IMR-90 (cell line): ENCODE results near the gene DIP2C. TPM values are rescaled to one million over a fixed set of nuclear protein-coding genes. Genes with fewer than 3 reads are reported as not detected.

Experiments
- ATAC-seq: fragments of 200-7000 bp; cut with Tn5 transposase; 2 replicates; pipeline ENCODE4 v1.9.1; 2020; ENCODE audit warnings: low read depth, mild to moderate bottlenecking, moderate library complexity
- BruUV-seq: library from RNA; stranded (reverse); fragments of 400-500 nt; replicated peaks from 2 replicates; lab custom pipeline; 2021; lab: Mats Ljungman, UMichigan
- CTCF ChIA-PET: fragments of 300-600 bp; formaldehyde crosslinking; extraction: SDS; loops from one replicate; lab custom pipeline; 2021; ENCODE audit warnings: antibody characterized with exemption; lab: Yijun Ruan, JAX
- POLR2A ChIA-PET: fragments of 300-600 bp; sonication (Branson Sonifier 250); formaldehyde crosslinking; loops from one replicate; lab custom pipeline; 2022; ENCODE audit warnings: antibody characterized with exemption; ENCODE audit not compliant: unreplicated experiment; lab: Charles Lee
- DNase-seq: peaks from one replicate; pipeline ENCODE4 v3.0.0; 2013
- H2AFZ ChIP-seq: replicated peaks from 2 replicates; pipeline ENCODE3; 2013; ENCODE audit warnings: low read length, mild to moderate bottlenecking; ENCODE audit not compliant: poor library complexity
- H2AK5ac ChIP-seq: 2 replicates; pipeline ENCODE4 v1.6.1; 2013; ENCODE audit warnings: low read depth, low read length, inconsistent platforms
- H2AK9ac ChIP-seq: replicated peaks from 2 replicates; pipeline ENCODE3; 2013; ENCODE audit warnings: mild to moderate bottlenecking, low read depth, low read length, moderate library complexity; ENCODE audit not compliant: poor library complexity
- H2BK120ac ChIP-seq: 2 replicates; pipeline ENCODE4 v1.6.1; 2013; ENCODE audit warnings: low read depth, low read length, inconsistent platforms
- H2BK15ac ChIP-seq: 3 replicates; pipeline ENCODE4 v1.6.1; 2013; ENCODE audit warnings: low read depth, low read length, inconsistent platforms
- H2BK20ac ChIP-seq: 2 replicates; pipeline ENCODE4 v1.6.1; 2013; ENCODE audit warnings: low read depth, mild to moderate bottlenecking, inconsistent platforms, low read length, moderate library complexity
- H2BK5ac ChIP-seq: 2 replicates; pipeline ENCODE4 v1.6.1; 2013; ENCODE audit warnings: mild to moderate bottlenecking, low read depth, low read length, inconsistent platforms; ENCODE audit not compliant: poor library complexity, severe bottlenecking
- H3K14ac ChIP-seq: replicated peaks from 2 replicates; pipeline ENCODE4 v1.6.1; 2013; ENCODE audit warnings: low read depth, low read length, inconsistent platforms
- H3K18ac ChIP-seq: 2 replicates; pipeline ENCODE4 v1.6.1; 2013; ENCODE audit warnings: low read depth, low read length, control low read depth
- H3K23ac ChIP-seq: 2 replicates; pipeline ENCODE4 v1.6.1; 2013; ENCODE audit warnings: low read depth, low read length, inconsistent platforms
- H3K27ac ChIP-seq: 2 replicates; pipeline ENCODE4 v1.5.1; 2013; ENCODE audit warnings: mild to moderate bottlenecking, control low read depth, low read length; ENCODE audit not compliant: insufficient read depth
- H3K27me3 ChIP-seq: 2 replicates; pipeline ENCODE4 v1.6.1; 2013; ENCODE audit warnings: low read length; ENCODE audit not compliant: control insufficient read depth, insufficient read depth
- H3K36me3 ChIP-seq: 2 replicates; pipeline ENCODE4 v1.6.1; 2013; ENCODE audit warnings: low read length, mixed read lengths; ENCODE audit not compliant: control insufficient read depth, insufficient read depth
- H3K4ac ChIP-seq: 2 replicates; pipeline ENCODE4 v1.6.1; 2013; ENCODE audit warnings: low read depth, low read length, inconsistent platforms
- H3K4me1 ChIP-seq: 2 replicates; pipeline ENCODE4 v1.6.1; 2013; ENCODE audit warnings: low read length, mixed read lengths; ENCODE audit not compliant: control insufficient read depth, insufficient read depth
- H3K4me2 ChIP-seq: 2 replicates; pipeline ENCODE4 v1.6.1; 2013; ENCODE audit warnings: low read depth, mild to moderate bottlenecking, control low read depth, low read length, moderate library complexity
- H3K4me3 ChIP-seq: 2 replicates; pipeline ENCODE4 v1.5.1; 2013; ENCODE audit warnings: low read depth, mild to moderate bottlenecking, control low read depth, low read length, moderate library complexity; ENCODE audit not compliant: insufficient read depth
- H3K56ac ChIP-seq: 2 replicates; pipeline ENCODE4 v1.6.1; 2013; ENCODE audit warnings: low read length, inconsistent platforms; ENCODE audit not compliant: insufficient read depth; ENCODE audit errors: extremely low read depth
- H3K79me1 ChIP-seq, 2 experiments: 2 replicates each; pipeline ENCODE4 v1.6.1; 2013; ENCODE audit warnings: low read length in 2 of 2, inconsistent platforms in 1 of 2, low read depth in 1 of 2
- H3K9ac ChIP-seq: 2 replicates; pipeline ENCODE4 v1.6.1; 2013; ENCODE audit warnings: low read depth, low read length, control low read depth
- H3K9me1 ChIP-seq: 2 replicates; pipeline ENCODE4 v1.6.1; 2013; ENCODE audit warnings: low read length, inconsistent platforms; ENCODE audit not compliant: insufficient read depth
- H3K9me3 ChIP-seq: 2 replicates; pipeline ENCODE4 v1.6.1; 2013; ENCODE audit warnings: low read length; ENCODE audit not compliant: control insufficient read depth, insufficient read depth
- H4K20me1 ChIP-seq: 2 replicates; pipeline ENCODE4 v1.6.1; 2013; ENCODE audit warnings: low read length, inconsistent platforms; ENCODE audit not compliant: insufficient read depth
- H4K5ac ChIP-seq: 2 replicates; pipeline ENCODE4 v1.6.1; 2013; ENCODE audit warnings: mild to moderate bottlenecking, low read depth, low read length, control low read depth
- H4K8ac ChIP-seq, 2 experiments: 2 replicates each; pipeline ENCODE4 v1.6.1; 2013; ENCODE audit warnings: low read depth in 2 of 2, low read length in 2 of 2, control low read depth in 1 of 2, inconsistent platforms in 1 of 2
- H4K91ac ChIP-seq: 2 replicates; pipeline ENCODE4 v1.6.1; 2013; ENCODE audit warnings: low read depth, low read length, inconsistent platforms; ENCODE audit not compliant: insufficient read depth
- ELK1 ChIP-seq: fragments of 150-350 bp; IDR thresholded peaks from 2 replicates; pipeline ENCODE4 v1.6.1; 2016; ENCODE audit warnings: low read depth, mild to moderate bottlenecking, low read length, moderate library complexity, borderline replicate concordance
- FOS ChIP-seq: fragments of 150-350 bp; IDR thresholded peaks from 2 replicates; pipeline ENCODE4 v1.6.1; 2016; ENCODE audit warnings: low read depth, low read length
- MAZ ChIP-seq: IDR thresholded peaks from 2 replicates; pipeline ENCODE4 v1.6.1; 2012; ENCODE audit warnings: low read depth, mild to moderate bottlenecking, low read length, improper control_type of control experiment, moderate library complexity, borderline replicate concordance
- MXI1 ChIP-seq: IDR thresholded peaks from 2 replicates; pipeline ENCODE4 v1.6.1; 2012; ENCODE audit warnings: low read depth, mild to moderate bottlenecking, low read length, moderate library complexity, borderline replicate concordance
- NFE2L2 ChIP-seq: fragments of 150-350 bp; IDR thresholded peaks from 2 replicates; pipeline ENCODE4 v1.6.1; 2016; ENCODE audit warnings: low read depth, mild to moderate bottlenecking, low read length
- RCOR1 ChIP-seq: IDR thresholded peaks from 2 replicates; pipeline ENCODE4 v1.6.1; 2012; ENCODE audit warnings: mild to moderate bottlenecking, low read length, improper control_type of control experiment; ENCODE audit not compliant: insufficient replicate concordance
- SMC3 ChIP-seq: fragments of 150-350 bp; IDR thresholded peaks from 2 replicates; pipeline ENCODE4 v1.6.1; 2016; ENCODE audit warnings: low read depth, mild to moderate bottlenecking, antibody characterized with exemption, low read length, moderate library complexity
- WGBS, 2 experiments: methylation state at CpG; one replicate each; pipeline versions ENCODE4 v1.1.5 to v1.1.7; 2013; ENCODE audit warnings: missing lambda C conversion rate in 2 of 2; ENCODE audit not compliant: insufficient read length in 1 of 2; ENCODE audit errors: extremely low coverage in 2 of 2; 5-methylcytosine and 5-hydroxymethylcytosine counted together
- dilution Hi-C: fragments of 300-500 bp; cut with HindIII; formaldehyde crosslinking; loops from one replicate; pipeline ENCODE4 v1.14.3; 2018; ENCODE audit warnings: low sequenced_read_pairs; ENCODE audit not compliant: unreplicated experiment
- in situ Hi-C: fragments of 300-500 bp; cut with MboI; formaldehyde crosslinking; loops from 3 replicates; pipeline ENCODE4 v1.14.3; 2019; ENCODE audit warnings: low sequenced_read_pairs, inconsistent platforms, mixed read lengths
- intact Hi-C: fragments of 100-400 bp; cut with micrococcal nuclease; formaldehyde crosslinking; loops from 2 replicates; pipeline ENCODE4 v1.10.0; 2022
- polyA plus RNA-seq, 3 experiments: library from polyadenylated mRNA; depleted of rRNA; stranded (reverse); fragments of >200 nt; gene quantifications; 2 replicates each; pipeline ENCODE4 v1.2.3, GENCODE V29; 2012; ENCODE audit warnings: low replicate concordance in 1 of 3
- total RNA-seq: library from RNA; depleted of rRNA; stranded (reverse); fragments of >200 nt; gene quantifications from 2 replicates; pipeline ENCODE4 v1.2.3, GENCODE V29; 2012
- TF ChIP-seq, protein P1 (sequence below): conservative IDR thresholded peaks from 2 replicates; pipeline ENCODE4 v1.5.1; 2012; ENCODE audit warnings: mild to moderate bottlenecking, low read depth, low read length, improper control_type of control experiment

The DIP2C gene
- total and polyA plus RNA-seq, 2 of the 4 experiments (the other 2 are of a cell fraction) = 8.6 to 17.3 TPM

DNA sequence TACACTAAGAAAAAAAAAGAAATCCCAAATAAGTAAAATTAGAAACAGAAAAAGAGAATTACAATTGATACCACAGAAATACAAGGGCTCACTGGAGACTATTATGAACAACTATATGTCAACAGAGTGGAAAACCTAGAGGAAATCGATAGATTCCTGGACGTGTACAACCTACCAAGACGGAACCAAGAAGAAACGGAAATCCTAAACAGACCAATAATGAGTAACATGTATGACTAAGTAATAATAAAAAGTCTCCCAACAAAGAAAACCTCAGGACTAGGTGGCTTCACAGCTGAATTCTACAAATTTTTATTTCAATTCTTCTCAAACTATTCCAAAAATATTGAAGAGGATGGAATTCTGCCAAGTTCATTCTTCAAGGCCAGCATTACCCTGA is 13.9 kb downstream of the DIP2C start:
- intact Hi-C loops (no loop called here), dilution Hi-C loops (no loop called here), in situ Hi-C loops (loop anchor here (25.0 kb wide), 1 partner anchor 163 kb away; no protein-coding TSS in a partner anchor)
- Histone ChIP-seq H3K18ac (no peak overlapping the region), H2AFZ (no peak overlapping the region), H3K4me3 (no peak overlapping the region), H3K9me1 (peaks cover 6% of the 10 kb centered on the region), H2AK5ac (no peak overlapping the region), H3K4me1 (peaks cover 7% of the 10 kb centered on the region), H3K9ac (no peak overlapping the region), H3K9me3 (no peaks in the 10 kb centered on the region), H4K91ac (no peak overlapping the region), H3K27ac (no peak overlapping the region), H3K27me3 (no peaks in the 10 kb centered on the region), H2AK9ac (no peak overlapping the region), H2BK20ac (no peak overlapping the region), H2BK15ac (no peak overlapping the region), H2BK5ac (no peak overlapping the region), H3K36me3 (no peaks in the 10 kb centered on the region), H3K14ac (no peak overlapping the region), H3K79me1 (peaks cover 16 to 57% of the 10 kb centered on the region in 2 experiments; a peak in 3 of 4 replicates), H3K4me2 (no peak overlapping the region), H3K4ac (no peak overlapping the region), H2BK120ac (no peak overlapping the region), H4K5ac (no peak overlapping the region), H4K8ac (no peak overlapping the region), H3K23ac (no peak overlapping the region), H4K20me1 (peaks cover 71% of the 10 kb centered on the region), H3K56ac (no peak overlapping the region)
- ATAC-seq (no peak), DNase-seq (no peak)
- CTCF ChIA-PET = no interaction called here
- BruUV-seq = no TSS peak
- POLR2A ChIA-PET = no interaction called here
- TF ChIP-seq SMC3 (no peak), MAZ (no peak), ELK1 (no peak), RCOR1 (no peak), MXI1 (no peak), NFE2L2 (no peak), FOS (no peak)
- TF ChIP-seq, protein P1, sequence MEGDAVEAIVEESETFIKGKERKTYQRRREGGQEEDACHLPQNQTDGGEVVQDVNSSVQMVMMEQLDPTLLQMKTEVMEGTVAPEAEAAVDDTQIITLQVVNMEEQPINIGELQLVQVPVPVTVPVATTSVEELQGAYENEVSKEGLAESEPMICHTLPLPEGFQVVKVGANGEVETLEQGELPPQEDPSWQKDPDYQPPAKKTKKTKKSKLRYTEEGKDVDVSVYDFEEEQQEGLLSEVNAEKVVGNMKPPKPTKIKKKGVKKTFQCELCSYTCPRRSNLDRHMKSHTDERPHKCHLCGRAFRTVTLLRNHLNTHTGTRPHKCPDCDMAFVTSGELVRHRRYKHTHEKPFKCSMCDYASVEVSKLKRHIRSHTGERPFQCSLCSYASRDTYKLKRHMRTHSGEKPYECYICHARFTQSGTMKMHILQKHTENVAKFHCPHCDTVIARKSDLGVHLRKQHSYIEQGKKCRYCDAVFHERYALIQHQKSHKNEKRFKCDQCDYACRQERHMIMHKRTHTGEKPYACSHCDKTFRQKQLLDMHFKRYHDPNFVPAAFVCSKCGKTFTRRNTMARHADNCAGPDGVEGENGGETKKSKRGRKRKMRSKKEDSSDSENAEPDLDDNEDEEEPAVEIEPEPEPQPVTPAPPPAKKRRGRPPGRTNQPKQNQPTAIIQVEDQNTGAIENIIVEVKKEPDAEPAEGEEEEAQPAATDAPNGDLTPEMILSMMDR = no peak
- no CpG with 5 or more reads among the region's 4 CpGs for WGBS, 2 experiments
